HG02970 (cell line): ENCODE data around the gene ZBTB25.
"Not testable (repeated sequence)": the region's sequence is repeated elsewhere in the genome, so short reads cannot be mapped to it uniquely, and the experiment has no call there.

Experiments used
- ATAC-seq: cut with Tn5 transposase; IDR thresholded peaks from one replicate; pipeline ENCODE4 v1.9.1; 2021; ENCODE audit warnings: mild to moderate bottlenecking, moderate library complexity, moderate number of reproducible peaks; ENCODE audit not compliant: unreplicated experiment, low FRiP score

The ZBTB25 gene

GRCh38 chr14:64503434-64504309 lies at the start of gene ZBTB25:
ZBTB25 (minus strand) TSS chr14:64503838; CDS start chr14:64490533, 13,305 bp downstream.
- peak; percentile 57 for ATAC-seq

GRCh38 chr14:64550621-64551333 lies 47.1 kb upstream of the ZBTB25 start:
- ATAC-seq = no peak

- no peak for ATAC-seq
Measured at GRCh38 chr14:64549791-64550620, 46.4 kb upstream of the ZBTB25 start, which contains the start of gene PPP1R36. PPP1R36 (plus strand) TSS chr14:64549961; CDS start chr14:64549998, 37 bp downstream.

- ATAC-seq = no peak
Measured at GRCh38 chr14:64549016-64549415, 45.4 kb upstream of the ZBTB25 start.

- no peak for ATAC-seq
Measured at GRCh38 chr14:64544607-64545312, 41.1 kb upstream of the ZBTB25 start.

- no peak for ATAC-seq
Measured at GRCh38 chr14:64542836-64543201, 39.2 kb upstream of the ZBTB25 start.

GRCh38 chr14:64541972-64542835 lies 38.6 kb upstream of the ZBTB25 start:
- ATAC-seq = no peak

GRCh38 chr14:64541261-64541971 lies 37.8 kb upstream of the ZBTB25 start:
- no peak for ATAC-seq

GRCh38 chr14:64540208-64541202 lies 36.9 kb upstream of the ZBTB25 start, which contains the start of gene HSPA2:
HSPA2 (plus strand) TSS chr14:64540741; CDS start chr14:64540850, 109 bp downstream.
- peak; percentile 87 for ATAC-seq

GRCh38 chr14:64536488-64537245 lies 33.0 kb upstream of the ZBTB25 start:
- no peak for ATAC-seq

- ATAC-seq = no peak
Measured at GRCh38 chr14:64531567-64531966, 27.9 kb upstream of the ZBTB25 start.

- ATAC-seq = no peak
Measured at GRCh38 chr14:64525354-64525753, 21.7 kb upstream of the ZBTB25 start.

GRCh38 chr14:64522591-64523355 lies 19.1 kb upstream of the ZBTB25 start:
- ATAC-seq = no peak

- no peak for ATAC-seq
Measured at GRCh38 chr14:64520699-64521098, 17.1 kb upstream of the ZBTB25 start.

GRCh38 chr14:64518229-64518628 lies 14.6 kb upstream of the ZBTB25 start:
- ATAC-seq = no peak

- not testable (repeated sequence) for ATAC-seq
Measured at GRCh38 chr14:64517667-64518066, 14.0 kb upstream of the ZBTB25 start.
